HG03565 (cell line): Measurements from ENCODE around the gene FAM83G.
"Not testable (repeated sequence)": the region's sequence is repeated elsewhere in the genome, so short reads cannot be mapped to it uniquely, and the experiment has no call there.

Source experiments
- ATAC-seq: cut with Tn5 transposase; IDR thresholded peaks from one replicate; pipeline ENCODE4 v1.9.1; 2021; ENCODE audit warnings: mild to moderate bottlenecking, moderate library complexity; ENCODE audit not compliant: unreplicated experiment

Gene FAM83G

DNA sequence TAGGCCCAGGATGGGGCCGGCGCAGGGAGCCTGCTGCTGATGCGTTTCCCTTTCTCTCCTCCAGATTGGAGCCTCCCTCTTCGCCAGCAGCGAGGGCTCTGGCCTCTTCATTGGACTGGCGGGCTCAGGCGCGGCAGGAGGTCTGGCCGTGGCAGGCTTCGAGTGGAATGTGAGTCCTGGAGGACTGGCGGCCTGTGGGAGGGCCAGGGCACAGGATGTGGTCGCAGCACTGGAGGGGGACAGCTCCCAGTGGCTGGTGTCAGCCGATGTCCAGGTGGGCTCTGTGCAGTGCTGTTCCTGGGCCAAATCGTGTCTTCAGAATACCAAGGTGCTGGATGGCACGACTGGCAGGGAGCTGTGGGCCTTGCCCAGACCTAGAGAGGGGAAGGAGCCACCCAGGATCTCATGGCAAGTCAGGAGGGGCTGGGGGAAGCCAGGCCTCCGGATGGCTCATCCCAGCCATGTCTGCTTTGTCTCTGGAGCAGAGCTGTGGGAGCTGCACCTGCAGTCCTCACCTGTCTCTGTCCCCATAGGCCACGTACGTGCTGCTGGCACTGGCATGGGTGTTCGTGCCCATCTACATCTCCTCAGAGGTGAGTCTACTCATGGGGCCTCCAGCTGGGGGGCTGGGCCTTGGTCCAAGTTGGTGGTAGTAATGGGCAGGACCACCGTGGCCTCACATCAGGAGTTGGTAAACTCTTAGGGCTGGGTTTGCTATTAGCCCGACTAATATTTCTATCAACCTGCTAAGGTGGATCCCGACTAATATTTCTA, 45.3 kb downstream of the FAM83G start:
- ATAC-seq, result no peak

DNA sequence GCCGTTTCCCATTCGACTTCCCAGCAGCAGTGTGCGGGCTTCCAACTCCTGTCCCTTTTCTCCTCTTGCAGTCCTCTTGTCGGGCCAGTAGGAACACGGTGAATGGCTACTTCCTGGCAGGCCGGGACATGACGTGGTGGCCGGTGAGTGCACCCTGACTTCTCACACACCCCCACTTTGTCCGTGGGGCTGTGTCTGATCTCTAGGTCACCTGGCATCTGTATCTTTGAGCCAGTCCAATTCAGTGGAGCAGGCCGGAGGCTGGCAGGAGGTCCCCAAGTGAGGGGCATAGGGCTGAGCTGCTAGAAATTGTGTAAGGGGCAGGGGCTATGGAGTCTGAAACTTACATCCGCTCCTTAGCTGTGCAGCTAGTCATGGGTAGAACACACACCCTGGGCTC, 46.0 kb downstream of the FAM83G start:
- ATAC-seq, result no peak

DNA sequence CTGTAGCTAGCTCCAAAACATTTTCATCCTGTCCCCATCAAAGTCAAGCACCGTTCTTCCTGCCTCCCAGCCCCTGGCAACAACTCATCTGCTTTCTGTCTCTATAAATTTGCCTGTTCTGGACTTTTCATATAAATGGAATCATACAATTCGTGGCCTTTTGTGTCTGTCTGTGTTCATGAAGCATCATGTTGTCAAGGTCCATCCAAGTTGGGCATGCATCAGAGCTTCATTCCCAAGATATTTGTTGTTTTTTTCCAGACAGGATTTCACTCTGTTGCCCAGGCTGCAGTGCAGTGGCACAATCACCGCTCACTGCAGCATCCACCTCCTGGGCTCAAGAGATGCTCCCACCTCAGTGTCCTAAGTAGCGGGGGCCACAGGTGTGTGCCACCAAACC, 46.7 kb downstream of the FAM83G start:
- ATAC-seq, result no peak

DNA sequence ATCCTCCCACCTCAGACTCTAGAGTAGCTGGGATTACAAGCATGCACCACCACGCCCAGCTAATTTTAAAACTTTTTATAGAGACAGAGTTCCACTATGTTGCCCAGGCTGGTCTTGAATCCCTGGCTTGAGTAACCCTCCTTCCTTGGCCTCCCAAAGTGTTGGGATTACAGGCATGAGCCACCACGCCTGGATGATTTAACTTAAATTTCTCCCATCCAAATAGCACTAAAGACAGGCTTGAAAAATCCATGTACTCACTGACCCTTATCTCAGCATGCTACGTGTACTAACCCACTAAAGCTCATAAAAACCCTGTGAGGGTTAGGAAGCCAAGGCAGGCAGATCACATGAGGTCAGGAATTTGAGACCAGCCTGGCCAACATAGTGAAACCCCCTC, 48.0 kb downstream of the FAM83G start:
- no peak for ATAC-seq

DNA sequence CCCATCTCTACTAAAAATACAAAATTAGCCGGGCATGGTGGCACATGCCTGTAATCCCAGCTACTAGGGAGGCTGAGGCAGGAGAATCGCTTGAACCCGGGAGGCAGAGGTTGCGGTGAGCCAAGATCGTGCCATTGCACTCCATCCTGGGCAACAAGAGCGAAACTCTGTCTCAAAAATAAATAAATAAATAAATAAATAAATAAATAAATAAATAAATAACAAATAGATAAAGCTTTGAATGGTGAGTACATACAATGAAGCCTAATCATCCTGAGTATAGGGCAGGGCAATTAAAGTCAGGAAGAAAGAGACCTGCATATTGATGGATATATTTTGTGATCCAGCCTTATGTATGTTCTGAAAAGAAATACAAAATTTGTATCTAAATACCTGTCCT, 48.5 kb downstream of the FAM83G start:
- ATAC-seq, result not testable (repeated sequence)

DNA sequence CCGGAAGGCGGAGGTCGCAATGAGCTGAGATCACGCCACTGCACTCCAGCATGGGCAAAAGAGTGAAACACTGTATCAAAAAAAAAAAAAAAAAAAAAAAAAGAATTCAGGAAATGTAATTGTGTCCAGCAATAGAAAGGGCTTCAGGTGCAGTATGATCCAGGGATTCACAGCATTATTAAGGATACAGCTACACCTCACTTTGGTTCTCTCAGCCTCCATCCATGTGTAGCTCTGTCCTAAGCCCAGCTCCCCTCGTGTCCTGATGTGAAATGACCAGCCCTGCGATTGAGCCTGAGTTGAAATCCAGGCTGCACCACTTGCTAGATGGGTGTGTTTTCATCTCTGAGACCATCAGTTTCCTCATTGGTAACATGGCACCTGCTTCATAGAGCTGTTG, 49.6 kb downstream of the FAM83G start:
- no peak for ATAC-seq

DNA sequence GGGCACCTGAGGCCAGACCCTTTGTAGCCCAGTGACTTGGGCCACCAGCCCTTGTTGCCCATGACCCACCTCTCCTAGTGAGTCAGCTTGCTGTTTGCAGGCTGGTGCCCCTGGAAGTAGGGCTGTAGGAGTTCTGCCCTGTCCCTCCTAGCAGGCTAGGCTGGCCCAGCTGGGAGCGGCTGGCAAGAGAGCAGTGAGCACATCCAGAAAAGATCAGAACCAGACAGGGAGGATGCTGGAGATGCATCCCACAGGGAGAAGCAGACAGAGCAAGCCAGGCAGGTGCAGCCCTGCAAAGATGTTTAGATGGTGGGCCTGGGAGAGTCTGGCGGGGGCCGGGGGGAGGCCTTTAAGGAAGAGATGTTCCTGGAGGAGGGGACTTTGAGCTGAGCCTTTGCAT, 50.2 kb downstream of the FAM83G start:
- ATAC-seq, result no peak

DNA sequence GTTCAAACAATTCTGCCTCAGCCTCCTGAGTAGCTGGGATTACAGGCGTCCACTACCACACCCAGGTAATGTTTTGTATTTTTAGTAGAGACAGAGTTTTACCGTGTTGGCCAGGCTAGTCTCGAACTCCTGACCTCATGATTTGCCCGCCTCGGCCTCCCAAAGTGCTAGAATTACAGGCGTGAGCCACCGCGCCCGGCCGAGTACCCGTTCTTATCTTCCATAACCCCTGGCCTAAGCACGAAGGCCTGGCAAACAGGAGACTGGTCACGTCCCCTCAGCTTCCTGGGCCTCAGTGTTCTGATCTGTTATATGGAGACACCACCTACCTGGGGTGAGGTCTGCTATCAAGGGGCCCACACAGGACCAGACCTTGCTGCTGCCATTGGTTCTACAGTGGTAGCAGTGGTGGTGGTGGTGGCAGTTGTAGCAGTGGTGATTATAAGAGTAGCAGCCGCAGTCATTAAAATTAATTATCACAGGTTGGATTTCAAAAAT, 51.3 kb downstream of the FAM83G start:
- no peak for ATAC-seq

DNA sequence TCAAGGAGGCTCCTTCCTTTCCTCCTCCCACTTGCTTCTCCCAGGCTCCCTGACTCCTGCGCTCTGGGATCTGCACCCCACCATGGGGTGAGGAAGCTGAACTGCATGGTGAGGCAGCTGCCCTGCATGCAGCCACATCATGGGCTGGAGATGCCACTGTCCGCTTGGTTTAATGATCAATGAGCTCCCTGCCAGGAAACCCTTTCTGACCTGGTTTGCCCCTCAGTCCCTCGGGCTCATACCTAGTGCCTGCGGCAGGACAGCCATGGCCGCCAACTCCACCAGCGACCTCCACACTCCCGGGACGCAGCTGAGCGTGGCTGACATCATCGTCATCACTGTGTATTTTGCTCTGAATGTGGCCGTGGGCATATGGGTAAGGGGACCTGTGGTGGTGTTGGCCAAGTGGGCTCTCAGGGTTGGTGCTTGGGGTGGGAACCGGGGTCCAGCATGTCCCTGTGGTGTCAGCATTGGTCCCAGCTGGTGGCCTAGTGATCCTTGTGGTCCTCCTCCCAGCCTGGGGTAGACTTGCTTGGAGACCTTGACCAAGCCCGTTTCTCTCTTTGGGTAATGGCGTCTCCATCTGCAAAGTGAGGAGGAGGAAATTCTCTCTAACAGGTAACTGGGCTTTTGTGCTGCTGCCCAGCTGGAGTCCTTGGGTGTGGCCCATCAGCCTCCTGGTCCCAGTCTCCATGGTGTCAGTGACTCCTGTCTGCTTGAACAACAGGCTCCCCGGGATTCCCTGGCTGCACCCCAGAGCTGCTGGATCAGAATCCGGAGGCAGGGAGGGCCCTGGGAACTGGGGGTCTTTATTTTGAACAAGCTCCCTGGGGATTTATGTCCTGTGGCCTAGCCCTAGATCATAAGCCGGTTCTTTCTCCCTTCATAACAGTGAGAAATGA, 52.4 kb downstream of the FAM83G start, which contains the start of gene SLC5A10:
SLC5A10 (plus strand) TSS at position 225 of the 902 bp plus-strand sequence; CDS start at position 266, 41 bp downstream.
- ATAC-seq, result no peak

DNA sequence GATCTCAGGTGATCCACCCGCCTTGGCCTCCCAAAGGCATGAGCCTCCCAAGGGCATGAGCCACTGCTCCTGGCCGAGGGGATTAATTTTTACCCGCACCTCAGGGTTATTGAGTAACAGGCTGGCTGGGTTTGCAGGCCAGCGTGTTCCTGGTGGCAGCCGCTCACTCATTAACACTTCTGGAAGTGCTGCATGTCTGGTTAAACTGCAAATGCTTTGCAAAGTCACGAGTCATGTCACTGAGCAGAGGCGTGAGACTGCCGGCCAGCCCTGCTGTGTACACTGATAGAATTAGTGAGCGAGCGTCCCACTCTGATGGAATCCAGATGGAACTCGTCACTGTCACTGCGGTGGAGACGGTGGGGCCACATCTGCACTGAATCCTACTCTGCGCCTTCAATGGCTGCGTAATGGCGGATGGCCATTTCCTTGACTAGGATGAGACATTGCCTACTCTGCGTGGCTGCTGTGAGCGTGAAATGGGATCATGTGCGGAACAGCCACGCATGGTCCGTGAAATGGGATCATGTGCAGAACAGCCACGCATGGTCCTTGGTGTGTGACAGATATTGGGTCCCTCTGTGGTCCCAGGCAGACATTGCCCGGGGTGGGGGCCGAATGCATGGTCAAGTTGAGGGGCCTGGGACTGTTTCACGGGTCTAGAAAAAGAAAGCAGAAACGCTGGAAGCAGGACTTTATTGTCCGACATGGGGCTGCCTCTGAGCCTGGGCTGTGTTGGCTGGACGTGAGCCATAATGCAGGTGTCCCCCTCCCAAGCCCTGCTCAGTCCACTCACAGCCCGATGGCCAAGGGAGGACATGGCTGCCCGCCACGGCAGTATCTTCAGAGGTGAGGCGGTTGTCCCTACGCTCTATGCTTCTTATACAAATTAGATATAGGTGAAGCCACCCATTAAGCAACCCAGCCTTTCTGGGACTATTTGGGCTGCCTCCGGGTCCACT, 53.3 kb downstream of the FAM83G start:
- ATAC-seq, result no peak

DNA sequence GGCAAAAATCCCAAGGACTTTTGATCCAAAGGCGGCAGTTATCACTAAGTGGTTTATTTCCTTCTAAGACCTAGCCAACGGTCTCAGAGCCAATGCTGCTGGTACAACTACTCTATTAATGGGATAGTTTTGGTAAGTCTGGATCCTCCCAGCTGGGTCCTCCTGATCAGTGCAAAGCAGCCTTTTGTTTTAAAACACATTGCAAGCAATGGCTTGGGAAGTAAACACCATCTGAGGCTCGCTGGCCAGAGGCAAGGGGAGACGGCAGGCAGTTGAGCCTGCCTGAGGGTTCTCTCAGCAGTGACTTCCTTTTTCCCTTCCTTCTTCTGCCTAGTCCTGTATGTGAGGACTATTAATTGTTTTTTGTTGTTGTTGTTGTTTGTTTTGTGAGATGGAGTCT, 54.2 kb downstream of the FAM83G start:
- no peak for ATAC-seq

DNA sequence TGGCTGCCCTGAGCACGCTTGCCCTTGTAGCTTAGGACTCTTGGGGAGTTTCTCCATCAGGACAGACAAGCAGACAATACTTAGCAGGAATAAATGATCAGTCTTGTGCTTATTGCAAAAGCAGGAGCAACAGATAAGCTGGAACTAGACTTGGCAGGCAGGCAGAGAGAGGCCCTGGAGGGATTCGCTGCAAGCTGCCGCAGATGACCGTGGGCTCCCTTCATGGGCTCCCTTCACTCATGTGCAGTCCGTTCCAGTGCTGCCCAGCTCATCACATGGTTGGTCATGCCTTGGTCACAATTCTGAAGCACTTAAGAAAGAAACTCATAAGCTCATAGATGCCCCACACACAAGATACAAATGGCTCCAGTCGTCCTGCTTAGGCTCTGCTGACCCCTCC, 55.0 kb downstream of the FAM83G start:
- ATAC-seq, result no peak

DNA sequence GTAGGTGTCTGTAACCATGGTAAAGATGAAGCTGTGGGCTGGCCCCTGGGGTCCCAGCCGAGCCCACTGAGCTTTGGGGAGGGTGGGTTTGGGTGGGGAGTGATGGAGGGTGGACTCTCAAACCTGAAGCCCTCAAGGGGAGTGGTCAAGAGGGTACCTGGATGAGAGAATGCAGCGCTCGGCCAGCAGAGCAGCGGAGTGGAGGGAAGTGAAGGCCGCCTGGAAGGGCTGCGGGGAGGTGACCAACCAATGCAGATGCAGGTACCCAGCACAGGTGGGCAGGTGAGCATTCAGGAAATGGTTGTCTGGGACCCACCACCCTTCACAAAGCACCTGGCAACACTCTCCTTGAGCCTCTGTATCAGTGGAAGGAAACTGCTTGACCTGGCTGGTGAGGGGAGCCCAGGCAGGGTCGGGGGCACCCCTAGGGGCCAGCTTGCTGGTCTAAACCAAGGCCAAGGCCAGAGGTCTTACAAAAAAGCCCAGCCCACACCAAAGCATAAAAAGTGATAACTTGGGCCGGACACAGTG, 56.0 kb downstream of the FAM83G start:
- no peak for ATAC-seq

DNA sequence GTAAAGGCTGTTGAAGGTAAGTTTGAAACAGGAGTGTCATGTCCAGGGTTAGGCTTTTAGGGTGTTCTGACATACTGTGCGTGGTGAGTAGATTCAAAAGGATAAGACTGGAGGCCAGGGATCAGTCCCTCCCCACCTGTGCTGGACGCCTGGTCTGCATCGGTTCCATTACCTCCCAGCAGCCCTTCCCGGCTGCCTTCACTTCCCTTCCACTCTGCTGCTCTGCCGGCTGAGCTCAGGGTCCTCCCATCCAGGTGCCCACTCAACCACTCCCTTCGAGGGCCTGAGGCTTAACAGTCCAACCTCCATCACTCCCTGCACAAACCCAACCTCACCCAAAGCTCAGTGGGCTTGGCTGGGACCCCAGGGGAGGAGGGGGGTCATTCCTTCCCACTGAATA, 56.7 kb downstream of the FAM83G start:
- no peak for ATAC-seq

DNA sequence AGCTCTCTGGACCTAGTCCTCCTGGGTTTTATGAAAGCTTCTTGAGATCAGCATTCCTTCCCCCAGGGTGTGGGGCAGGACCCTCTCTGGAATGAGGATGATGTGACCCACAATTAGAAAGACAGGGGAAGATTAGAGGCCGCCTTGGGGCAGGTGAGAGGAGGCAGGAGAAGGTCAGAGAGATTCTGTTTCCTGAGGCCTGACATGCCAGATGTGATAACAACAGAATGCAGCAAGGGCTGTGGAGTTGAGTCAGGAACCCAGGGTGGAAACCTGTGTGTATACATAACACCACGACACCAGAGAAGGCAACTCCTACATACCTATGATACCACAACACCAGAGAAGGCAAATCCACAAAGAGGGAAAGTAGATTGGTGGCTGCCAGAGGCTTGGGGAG, 58.0 kb downstream of the FAM83G start:
- no peak for ATAC-seq

DNA sequence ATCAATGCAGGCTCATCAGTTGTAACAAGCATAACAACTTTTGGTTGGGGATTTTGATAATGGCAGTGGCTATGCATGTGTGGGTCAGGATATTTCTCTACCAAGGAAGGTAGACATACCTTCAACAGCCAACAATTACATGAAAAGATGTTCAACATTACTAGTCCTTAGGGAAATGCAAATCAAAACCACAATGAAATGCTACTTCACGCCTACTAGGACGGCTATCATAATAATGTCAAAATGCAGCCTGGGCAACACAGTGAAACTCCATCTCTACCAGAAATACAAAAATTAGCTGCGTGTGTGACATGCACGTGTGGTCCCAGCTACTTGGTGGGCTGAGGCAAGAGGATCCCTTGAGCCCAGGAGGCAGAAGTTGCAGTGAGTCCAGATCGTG, 59.9 kb downstream of the FAM83G start:
- no peak for ATAC-seq

DNA sequence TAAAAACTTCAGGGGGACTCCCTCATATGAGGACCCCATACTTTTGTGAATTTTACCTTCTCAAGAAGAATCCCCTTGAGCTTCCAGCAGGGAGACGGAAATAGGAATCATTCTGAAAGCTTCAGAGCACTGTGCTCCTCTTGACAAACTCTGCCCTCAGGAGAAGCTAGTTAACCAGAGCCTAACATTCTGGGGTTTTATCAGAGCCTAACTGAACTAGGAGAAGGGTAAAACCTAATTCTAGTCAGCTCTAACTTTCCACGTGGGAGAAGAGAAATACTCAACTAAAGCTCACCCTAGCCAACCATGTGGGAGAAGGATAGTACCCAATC, 65.9 kb downstream of the FAM83G start:
- no peak for ATAC-seq

DNA sequence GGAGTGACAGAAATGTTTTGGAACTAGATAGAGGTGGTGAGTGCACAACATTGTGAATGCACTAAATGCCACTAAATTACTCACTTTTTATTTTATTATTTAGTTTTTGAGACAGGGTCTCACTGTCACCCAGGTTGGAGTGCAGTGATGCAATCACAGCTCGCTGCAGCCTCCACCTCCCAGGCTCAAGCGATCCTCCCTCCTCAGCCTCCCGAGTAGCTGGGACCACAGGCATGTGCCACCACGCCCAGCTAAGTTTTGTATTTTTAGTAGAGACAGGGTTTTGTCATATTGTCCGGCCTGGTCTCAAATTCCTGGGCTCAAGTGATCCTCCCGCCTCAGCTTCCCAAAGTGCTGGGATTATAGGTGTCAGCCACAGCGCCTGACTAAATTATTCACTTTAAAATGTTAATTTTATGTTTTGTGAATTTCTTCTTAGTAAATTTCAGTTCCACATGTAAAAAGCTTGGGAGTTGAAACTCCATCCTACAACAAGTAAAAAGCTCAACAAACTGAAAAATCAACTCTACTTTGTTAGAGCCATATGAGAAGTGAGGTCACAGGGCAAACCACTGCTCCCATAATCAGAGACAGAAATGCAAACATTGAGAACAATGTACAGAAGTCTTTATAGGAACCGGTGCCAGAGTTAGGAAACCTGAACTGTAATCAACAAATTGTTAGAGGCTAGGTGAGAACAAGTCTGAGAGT, 66.4 kb downstream of the FAM83G start:
- ATAC-seq, result no peak

DNA sequence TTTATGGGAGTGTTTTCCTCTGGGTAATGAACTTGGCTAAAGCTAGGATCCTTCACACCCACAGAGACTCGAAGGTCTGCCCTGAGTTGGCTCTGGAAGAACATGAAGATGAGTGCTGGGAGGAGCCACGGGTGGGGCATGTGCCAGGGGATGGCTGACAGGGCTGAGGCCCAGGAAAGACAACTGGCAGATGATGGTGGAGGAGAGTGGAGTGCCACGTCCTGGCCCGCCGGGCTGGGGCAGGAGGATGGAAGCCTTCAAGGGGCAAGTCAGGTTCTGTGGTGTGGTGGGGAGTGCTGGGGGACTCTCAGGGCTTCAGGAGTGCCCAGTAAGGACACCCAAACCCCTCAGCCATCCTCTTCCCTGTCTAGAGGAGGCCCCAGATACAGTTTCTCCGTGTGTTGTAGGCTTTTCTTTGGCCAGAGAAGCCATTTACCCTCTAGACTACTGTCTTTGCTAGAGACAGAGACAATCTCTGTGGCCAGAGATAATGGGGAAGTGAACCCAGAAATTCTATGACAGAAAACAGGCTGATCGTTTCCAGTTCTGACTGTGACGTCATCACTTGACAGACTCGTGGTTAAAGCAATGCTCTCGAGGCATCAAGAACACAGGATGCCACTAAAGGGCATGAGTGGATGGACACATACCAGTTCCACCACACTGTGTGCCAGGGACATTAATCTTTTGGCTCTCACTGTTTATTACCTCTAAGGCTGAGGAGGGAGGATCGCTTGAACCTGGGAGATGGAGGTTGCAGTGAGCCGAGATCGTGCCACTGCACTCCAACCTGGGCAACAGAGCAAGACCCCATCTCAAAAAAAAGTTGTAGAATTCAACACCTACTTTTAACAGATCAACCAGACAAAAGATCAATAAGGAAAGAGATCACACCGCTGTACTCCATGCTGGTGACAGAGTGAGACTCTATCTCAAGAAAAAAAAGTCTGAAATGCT, 71.2 kb downstream of the FAM83G start:
- no peak for ATAC-seq
